ENCODE data around the gene AP2M1.

Gene AP2M1

DNA sequence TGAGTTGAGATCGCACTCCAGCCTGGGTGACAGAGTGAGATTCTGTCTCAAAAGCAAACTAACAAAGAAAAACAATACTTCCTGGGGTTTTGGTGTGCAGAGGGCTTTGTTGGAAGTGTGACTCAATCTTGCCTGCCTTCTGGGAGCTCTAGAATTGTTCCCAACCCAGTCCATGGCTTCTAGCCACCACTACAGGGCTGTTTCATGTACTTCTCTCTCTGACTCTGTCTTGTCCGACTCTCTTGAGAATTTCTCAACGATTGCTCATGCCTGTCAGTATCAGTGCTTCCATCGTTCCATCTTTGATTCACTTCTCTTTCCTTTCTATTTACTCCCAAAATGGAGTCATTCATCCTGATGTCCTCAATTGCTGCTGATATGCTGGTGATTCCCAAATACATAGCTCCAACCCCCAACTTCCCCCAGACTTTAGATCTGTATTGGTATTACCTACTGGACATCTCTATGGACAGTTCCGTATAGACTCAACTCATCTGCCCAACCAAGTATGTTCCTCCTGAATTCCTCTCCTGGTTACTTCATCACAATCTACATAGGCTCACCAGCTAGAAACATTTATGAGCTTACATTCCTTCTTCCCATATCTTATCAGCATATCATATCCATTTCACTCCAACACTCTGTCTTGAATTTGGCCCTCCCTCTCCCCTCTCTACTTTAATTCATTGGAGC lies 1.8 kb upstream of the AP2M1 start:
- TF ChIP-seq, protein P1, sequence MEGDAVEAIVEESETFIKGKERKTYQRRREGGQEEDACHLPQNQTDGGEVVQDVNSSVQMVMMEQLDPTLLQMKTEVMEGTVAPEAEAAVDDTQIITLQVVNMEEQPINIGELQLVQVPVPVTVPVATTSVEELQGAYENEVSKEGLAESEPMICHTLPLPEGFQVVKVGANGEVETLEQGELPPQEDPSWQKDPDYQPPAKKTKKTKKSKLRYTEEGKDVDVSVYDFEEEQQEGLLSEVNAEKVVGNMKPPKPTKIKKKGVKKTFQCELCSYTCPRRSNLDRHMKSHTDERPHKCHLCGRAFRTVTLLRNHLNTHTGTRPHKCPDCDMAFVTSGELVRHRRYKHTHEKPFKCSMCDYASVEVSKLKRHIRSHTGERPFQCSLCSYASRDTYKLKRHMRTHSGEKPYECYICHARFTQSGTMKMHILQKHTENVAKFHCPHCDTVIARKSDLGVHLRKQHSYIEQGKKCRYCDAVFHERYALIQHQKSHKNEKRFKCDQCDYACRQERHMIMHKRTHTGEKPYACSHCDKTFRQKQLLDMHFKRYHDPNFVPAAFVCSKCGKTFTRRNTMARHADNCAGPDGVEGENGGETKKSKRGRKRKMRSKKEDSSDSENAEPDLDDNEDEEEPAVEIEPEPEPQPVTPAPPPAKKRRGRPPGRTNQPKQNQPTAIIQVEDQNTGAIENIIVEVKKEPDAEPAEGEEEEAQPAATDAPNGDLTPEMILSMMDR (IDR thresholded peaks at IDR 0.05; ENCODE audit: extremely low read depth, insufficient read depth, missing control alignments): no peak
- in situ Hi-C loops (cut with MboI; ENCODE audit: low pct_unique_long_range_greater_than_20kb, low sequenced_read_pairs, unreplicated experiment): no loop called here
- no peak for DNase-seq (ENCODE audit: low spot score)

DNA sequence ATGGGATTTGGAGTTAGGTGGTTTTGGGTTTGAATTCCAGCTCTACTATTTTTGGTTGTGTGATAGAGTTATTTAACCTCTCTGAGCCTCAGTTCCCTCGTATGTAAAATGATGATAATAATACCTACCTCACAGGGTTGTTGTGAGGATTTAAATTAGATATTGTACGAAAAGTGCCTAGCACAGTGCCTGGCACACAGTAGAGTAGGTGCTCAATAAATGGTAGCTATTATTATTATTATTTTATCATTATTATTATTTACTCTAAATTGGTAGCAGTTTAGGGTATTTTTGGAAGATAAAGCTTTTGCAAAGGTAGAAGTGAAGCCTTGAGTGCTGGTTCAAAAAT lies 1.3 kb upstream of the AP2M1 start:
- in situ Hi-C loops (cut with MboI; ENCODE audit: low pct_unique_long_range_greater_than_20kb, low sequenced_read_pairs, unreplicated experiment): no loop called here
- DNase-seq (ENCODE audit: low spot score): no peak
- TF ChIP-seq, protein P1 (IDR thresholded peaks at IDR 0.05; ENCODE audit: extremely low read depth, insufficient read depth, missing control alignments): no peak

DNA sequence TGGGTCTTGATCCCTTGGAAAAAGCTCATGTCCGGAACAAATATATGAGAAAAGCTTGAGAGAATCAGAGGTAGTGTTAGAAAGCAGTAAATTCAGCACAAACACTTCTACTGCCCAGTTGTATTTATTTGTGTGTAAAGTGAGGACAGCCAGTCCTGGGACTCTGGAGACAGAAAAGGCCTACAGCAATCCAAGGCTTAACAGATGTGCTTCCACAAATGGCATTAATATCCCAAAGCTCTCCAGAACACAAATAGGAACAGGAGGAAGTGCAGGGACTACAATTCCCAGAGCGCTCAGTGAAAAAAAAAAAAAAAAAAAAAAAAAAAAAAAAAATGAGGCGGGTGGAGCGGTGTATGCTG lies 390 bp upstream of the AP2M1 start:
- TF ChIP-seq, protein P1 (IDR thresholded peaks at IDR 0.05; ENCODE audit: extremely low read depth, insufficient read depth, missing control alignments): no peak
- no peak for DNase-seq (ENCODE audit: low spot score)
- in situ Hi-C loops (cut with MboI; ENCODE audit: low pct_unique_long_range_greater_than_20kb, low sequenced_read_pairs, unreplicated experiment): no loop called here

DNA sequence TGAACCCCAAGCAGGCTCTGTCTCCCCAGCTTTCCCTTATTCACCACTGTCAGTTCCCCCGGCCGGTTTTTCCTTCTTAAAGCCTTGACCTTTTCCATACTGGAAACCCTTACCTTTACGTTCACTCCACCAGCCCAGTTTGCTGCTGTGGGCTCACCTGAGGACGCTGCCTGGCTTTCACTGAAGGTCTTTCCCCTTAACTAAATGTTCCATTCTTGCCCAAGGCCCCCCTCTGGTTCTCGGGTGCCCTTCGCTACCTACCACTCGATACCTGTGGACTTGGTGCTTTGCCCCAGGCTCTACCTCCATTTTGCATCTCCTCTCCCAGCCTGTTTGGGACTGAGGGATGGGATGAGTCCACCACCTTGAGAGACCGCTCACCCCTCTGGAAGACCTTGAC lies 851 bp downstream of the AP2M1 start:
- in situ Hi-C loops (cut with MboI; ENCODE audit: low pct_unique_long_range_greater_than_20kb, low sequenced_read_pairs, unreplicated experiment): no loop called here
- DNase-seq (ENCODE audit: low spot score): no peak
- TF ChIP-seq, protein P1 (IDR thresholded peaks at IDR 0.05; ENCODE audit: extremely low read depth, insufficient read depth, missing control alignments): no peak

DNA sequence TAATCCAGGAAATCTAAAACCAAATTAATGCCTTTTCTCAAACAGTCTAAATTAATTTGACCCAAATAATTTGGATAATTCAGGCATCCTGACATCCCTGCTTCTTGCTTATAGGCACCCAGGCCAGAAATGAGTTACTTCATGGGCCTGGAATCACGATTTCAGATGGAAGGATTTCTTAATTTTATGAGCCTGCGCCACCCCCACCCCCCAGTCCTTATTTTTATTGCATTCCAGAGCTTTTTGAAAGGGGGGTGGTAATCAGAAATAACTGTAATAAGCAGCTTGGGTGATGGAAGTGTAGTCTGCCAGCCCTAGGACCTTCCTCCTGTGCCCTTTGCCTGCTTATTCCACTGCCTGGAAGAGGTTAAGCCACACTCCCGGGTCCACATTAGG lies 1.3 kb downstream of the AP2M1 start:
- no peak for DNase-seq (ENCODE audit: low spot score)
- in situ Hi-C loops (cut with MboI; ENCODE audit: low pct_unique_long_range_greater_than_20kb, low sequenced_read_pairs, unreplicated experiment): no loop called here
- TF ChIP-seq, protein P1 (IDR thresholded peaks at IDR 0.05; ENCODE audit: extremely low read depth, insufficient read depth, missing control alignments): no peak

DNA sequence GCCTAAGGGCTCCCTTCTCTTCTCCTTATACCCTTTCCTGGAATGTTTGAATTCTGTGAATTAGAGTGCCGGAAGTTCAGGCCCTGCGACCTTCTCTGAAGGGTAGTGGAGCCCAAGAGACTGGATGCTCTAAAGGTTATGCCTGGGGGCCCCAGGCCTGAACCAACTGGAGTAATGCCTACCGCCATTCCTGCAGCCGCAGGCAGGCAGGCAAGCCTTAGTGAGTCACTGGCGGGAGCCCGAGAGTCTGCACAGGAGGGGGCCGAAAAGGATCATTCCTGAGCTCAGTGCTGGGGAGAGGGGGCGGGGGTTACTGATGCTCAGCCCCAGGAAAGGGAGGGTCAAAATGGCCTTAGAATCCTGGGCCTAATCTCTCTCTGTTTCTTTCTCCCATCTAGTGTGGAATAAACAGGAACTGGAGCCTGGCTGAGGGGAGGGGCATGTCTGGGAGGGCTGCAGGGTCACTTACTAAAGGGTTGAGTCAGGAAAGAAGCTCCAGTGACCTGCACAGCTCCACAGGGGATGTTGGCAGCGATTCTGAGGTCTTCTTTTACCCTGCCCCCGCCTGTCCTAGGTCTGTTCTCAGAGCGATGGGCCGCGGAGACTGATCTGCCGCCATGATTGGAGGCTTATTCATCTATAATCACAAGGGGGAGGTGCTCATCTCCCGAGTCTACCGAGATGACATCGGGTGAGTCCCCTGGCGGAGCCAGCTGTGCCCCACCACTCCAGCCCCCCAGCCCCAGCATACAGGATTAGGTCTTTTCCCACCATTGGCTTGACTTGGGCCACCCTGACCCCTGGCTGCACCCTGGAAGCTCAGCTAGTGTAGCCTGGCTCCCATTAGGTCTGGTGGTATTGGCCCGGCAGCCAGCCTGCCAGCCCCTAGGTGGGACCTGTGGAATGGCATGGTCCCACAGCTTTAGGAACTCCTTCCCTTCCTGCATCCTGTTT lies 2.0 kb downstream of the AP2M1 start:
- TF ChIP-seq, protein P1 (IDR thresholded peaks at IDR 0.05; ENCODE audit: extremely low read depth, insufficient read depth, missing control alignments): no peak
- no peak for DNase-seq (ENCODE audit: low spot score)
- in situ Hi-C loops (cut with MboI; ENCODE audit: low pct_unique_long_range_greater_than_20kb, low sequenced_read_pairs, unreplicated experiment): no loop called here
